Ishikawa (cell line): ENCODE measurements around the gene DENND4C.

Experiments
- CEBPB ChIP-seq: IDR thresholded peaks from 2 replicates; pipeline ENCODE4 v1.6.1; 2012
- CREB1 ChIP-seq: IDR thresholded peaks from 2 replicates; pipeline ENCODE4 v1.6.1; 2012; ENCODE audit warnings: low read depth
- EGR1 ChIP-seq: IDR thresholded peaks from 2 replicates; pipeline ENCODE4 v1.6.1; 2012
- EP300 ChIP-seq: IDR thresholded peaks from 2 replicates; pipeline ENCODE4 v1.6.1; 2012; ENCODE audit warnings: borderline replicate concordance
- FOXM1 ChIP-seq: IDR thresholded peaks from 2 replicates; pipeline ENCODE4 v1.6.1; 2012; ENCODE audit warnings: low read depth, borderline replicate concordance
- NFIC ChIP-seq: IDR thresholded peaks from 2 replicates; pipeline ENCODE4 v1.6.1; 2012
- RAD21 ChIP-seq: IDR thresholded peaks from 2 replicates; pipeline ENCODE4 v1.6.1; 2012; ENCODE audit warnings: low read depth
- REST ChIP-seq: IDR thresholded peaks from 2 replicates; pipeline ENCODE4 v1.6.1; 2012; ENCODE audit warnings: low read depth, mild to moderate bottlenecking
- TAF1 ChIP-seq: IDR thresholded peaks from 2 replicates; pipeline ENCODE4 v1.6.1; 2012; ENCODE audit warnings: low read depth, mild to moderate bottlenecking
- TCF12 ChIP-seq: IDR thresholded peaks from 2 replicates; pipeline ENCODE4 v1.6.1; 2012; ENCODE audit warnings: low read depth
- TEAD4 ChIP-seq: IDR thresholded peaks from 2 replicates; pipeline ENCODE4 v1.6.1; 2012
- YY1 ChIP-seq: IDR thresholded peaks from 2 replicates; pipeline ENCODE4 v1.6.1; 2012; ENCODE audit warnings: low read depth
- ZBTB7A ChIP-seq: IDR thresholded peaks from 2 replicates; pipeline ENCODE4 v1.6.1; 2012; ENCODE audit warnings: low read depth
- TF ChIP-seq, protein P1 (sequence below): IDR thresholded peaks from 2 replicates; pipeline ENCODE4 v1.6.1; 2012
- TF ChIP-seq, protein P2 (sequence below): IDR thresholded peaks from 2 replicates; pipeline ENCODE4 v1.6.1; 2012

Gene DENND4C

DNA sequence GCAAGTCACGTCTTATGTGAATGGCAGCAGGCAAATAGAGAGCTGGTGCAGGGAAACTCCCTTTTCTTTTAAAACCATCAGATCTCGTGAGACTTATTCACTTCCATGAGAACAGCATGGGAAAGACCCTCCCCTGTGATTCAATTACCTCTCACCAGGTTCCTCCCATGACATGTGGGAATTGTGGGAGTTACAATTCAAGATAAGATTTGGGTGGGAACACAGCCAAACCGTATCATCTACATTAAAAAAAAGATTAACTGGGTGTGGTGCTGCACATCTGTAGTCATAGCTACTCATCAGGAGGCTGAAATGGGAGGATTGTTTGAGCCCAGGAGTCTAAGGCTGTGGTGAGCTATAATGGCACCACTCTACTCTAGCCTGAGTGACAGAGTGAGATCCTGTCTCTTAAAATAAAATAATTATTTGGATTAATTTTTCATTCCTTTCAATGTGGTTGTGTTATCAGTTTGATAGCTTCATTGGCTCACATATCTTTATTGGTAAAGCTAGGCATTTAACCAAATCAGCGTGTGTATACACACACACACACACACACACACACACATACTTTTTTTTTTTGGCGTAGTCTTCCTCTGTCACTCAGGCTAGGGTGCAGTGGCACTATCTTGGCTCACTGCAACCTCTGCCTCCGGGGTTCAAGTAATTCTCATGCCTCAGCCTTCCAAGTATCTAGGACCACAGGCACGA, 21.8 kb downstream of the DENND4C start:
- TF ChIP-seq TCF12 (no peak), TEAD4 (no peak), RAD21 (no peak), REST (no peak), CREB1 (no peak), EGR1 (no peak), YY1 (no peak), FOXM1 (no peak), CEBPB (no peak)
- TF ChIP-seq, protein P1, sequence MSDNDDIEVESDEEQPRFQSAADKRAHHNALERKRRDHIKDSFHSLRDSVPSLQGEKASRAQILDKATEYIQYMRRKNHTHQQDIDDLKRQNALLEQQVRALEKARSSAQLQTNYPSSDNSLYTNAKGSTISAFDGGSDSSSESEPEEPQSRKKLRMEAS, result no peak

- no peak for TF ChIP-seq FOXM1
- TF ChIP-seq CREB1, result no peak
- no peak for TF ChIP-seq EGR1
- TF ChIP-seq TCF12, result no peak
Observed at GRCh38 chr9:19252885-19253219, 22.4 kb downstream of the DENND4C start.

DNA sequence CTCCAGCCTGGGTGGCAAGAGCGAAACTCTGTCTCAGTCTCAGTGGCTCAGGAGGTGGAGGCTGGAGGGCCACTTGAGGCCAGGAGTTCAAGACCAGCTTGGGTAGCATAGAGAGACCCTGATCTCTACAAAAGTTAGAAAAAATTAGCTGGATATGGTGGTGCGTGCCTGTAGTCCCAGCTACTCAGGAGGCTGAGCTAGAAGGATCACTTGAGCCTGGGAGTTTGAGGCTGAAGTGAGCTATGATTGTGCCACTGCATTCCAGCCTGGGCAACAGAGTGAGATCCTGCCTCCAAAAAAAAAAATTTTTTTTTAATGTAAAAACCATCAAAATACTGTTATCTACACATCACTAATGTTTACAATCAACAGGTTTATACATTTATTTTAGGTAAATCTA, 24.6 kb downstream of the DENND4C start:
- TF ChIP-seq FOXM1, result no peak
- TF ChIP-seq EGR1, result no peak
- no peak for TF ChIP-seq ZBTB7A
- TF ChIP-seq EP300, result no peak
- no peak for TF ChIP-seq TAF1
- TF ChIP-seq YY1, result no peak
- TF ChIP-seq CEBPB, result no peak

- TF ChIP-seq REST, result no peak
- no peak for TF ChIP-seq CREB1
- TF ChIP-seq EP300, result no peak
- no peak for TF ChIP-seq CEBPB
- TF ChIP-seq, protein P1, result no peak
- no peak for TF ChIP-seq TCF12
- no peak for TF ChIP-seq TAF1
- no peak for TF ChIP-seq ZBTB7A
- no peak for TF ChIP-seq TEAD4
- no peak for TF ChIP-seq FOXM1
- no peak for TF ChIP-seq RAD21
- TF ChIP-seq EGR1, result no peak
- TF ChIP-seq, protein P2, sequence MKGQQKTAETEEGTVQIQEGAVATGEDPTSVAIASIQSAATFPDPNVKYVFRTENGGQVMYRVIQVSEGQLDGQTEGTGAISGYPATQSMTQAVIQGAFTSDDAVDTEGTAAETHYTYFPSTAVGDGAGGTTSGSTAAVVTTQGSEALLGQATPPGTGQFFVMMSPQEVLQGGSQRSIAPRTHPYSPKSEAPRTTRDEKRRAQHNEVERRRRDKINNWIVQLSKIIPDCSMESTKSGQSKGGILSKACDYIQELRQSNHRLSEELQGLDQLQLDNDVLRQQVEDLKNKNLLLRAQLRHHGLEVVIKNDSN, result no peak
- no peak for TF ChIP-seq YY1
- no peak for TF ChIP-seq NFIC
Observed at GRCh38 chr9:19255821-19256220, 25.3 kb downstream of the DENND4C start.

DNA sequence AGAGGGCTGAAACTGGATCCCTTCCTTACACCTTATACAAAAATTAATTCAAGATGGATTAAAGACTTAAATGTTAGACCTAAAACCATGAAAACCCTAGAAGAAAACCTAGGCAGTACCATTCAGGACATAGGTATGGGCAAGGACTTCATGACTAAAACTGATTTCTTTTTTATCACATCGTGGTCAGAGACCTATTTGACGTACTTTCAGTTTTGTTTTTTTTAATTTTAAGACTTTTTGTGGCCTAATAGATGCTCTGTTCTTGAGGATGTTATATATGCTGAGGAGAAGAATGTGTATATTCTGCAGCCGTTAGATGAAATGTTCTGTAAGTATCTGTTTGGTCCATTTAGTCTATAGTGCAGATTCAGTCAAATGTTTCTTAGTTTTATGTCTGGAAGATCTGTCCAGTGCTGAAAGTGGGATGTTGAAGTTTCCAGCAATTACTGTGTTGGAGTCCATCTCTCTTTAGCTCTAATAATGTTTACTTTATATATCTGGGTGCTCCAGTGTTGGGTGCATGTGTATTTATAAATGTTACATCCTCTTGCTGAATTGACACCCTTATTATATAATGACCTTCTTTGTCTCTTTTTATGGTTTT, 36.4 kb downstream of the DENND4C start:
- peak; percentile 78 for TF ChIP-seq REST
